AG04450 (cell line): ENCODE results near the gene KCNH3. TPM values are rescaled to one million over a fixed set of nuclear protein-coding genes. Genes with fewer than 3 reads are reported as not detected.

Experiments used
- CTCF ChIA-PET: fragments of 300-600, 350-600 bp; formaldehyde crosslinking; extraction: SDS; loops from one replicate; lab custom pipeline; 2022; ENCODE audit warnings: antibody characterized with exemption, inconsistent platforms; lab: Charles Lee
- POLR2A ChIA-PET: fragments of 350-600 bp; formaldehyde crosslinking; extraction: SDS; loops from one replicate; lab custom pipeline; 2021; ENCODE audit warnings: antibody characterized with exemption, inconsistent platforms; lab: Yijun Ruan, JAX
- DNase-seq: peaks from one replicate; pipeline ENCODE4 v3.0.0-alpha.2; 2011; ENCODE audit warnings: low read depth, low spot score
- H3K27ac ChIP-seq: one replicate; pipeline ENCODE4 v1.5.1; 2012; ENCODE audit warnings: low read depth, low read length, control low read depth
- H3K27me3 ChIP-seq: one replicate; pipeline ENCODE4 v1.6.0; 2012; ENCODE audit warnings: low read length; ENCODE audit not compliant: control insufficient read depth, insufficient read depth
- H3K4me3 ChIP-seq: 2 replicates; pipeline ENCODE4 v1.5.1; 2011; ENCODE audit warnings: mild to moderate bottlenecking, low read depth, low read length, control low read depth
- H3K9me3 ChIP-seq: 2 replicates; pipeline ENCODE4 v1.5.1; 2012; ENCODE audit warnings: low read length; ENCODE audit not compliant: control insufficient read depth, insufficient read depth
- CTCF ChIP-seq: IDR thresholded peaks from 2 replicates; pipeline ENCODE4 v1.5.1; 2011; ENCODE audit warnings: low read depth, low read length, control low read depth, inconsistent platforms
- polyA plus RNA-seq: library from polyadenylated mRNA; depleted of rRNA; stranded (reverse); fragments of >200 nt; gene quantifications from 2 replicates; pipeline ENCODE4 v1.2.3, GENCODE V29; 2011

KCNH3 gene
- polyA plus RNA-seq, 1 experiment: 0.01 TPM

- TF ChIP-seq CTCF: no peak
- Histone ChIP-seq H3K27me3 (peaks cover 5% of the 10 kb centered on the region), H3K4me3 (no peak overlapping the region), H3K9me3 (no peaks in the 10 kb centered on the region; the same call in 1 of the 2 replicates), H3K27ac (no peak overlapping the region)
- no peak for DNase-seq
- ChIA-PET POLR2A (interaction anchor here (1.7 kb wide), 1 partner anchor 10 kb away, joined by 7 read pairs; no protein-coding TSS in a partner anchor), CTCF (interaction anchor here (1.5 to 2.5 kb wide), 2 partner anchors 23 to 199 kb away, joined by 5 to 10 read pairs; no protein-coding TSS in a partner anchor)
These were observed 18.5 kb downstream of the KCNH3 start for GRCh38 chr12:49557187-49557916.

DNA sequence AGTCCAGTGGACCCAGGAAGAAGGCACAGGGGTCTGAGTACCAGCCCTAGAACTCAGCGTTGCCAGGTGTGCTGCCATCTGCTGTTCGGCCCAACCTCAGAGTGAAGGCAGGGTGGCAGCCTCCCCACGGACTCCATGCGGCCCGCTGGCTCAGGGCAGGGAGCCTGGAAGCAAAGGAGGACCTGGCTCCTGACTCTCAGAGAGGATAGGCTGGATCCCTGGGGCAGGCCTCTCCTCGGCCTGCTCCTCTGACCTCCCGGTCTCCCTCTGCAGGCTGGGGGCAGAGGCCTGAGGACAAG, 19.0 kb downstream of the KCNH3 start:
- Histone ChIP-seq H3K9me3 (no peaks in the 10 kb centered on the region; the same call in 1 of the 2 replicates), H3K27ac (no peak overlapping the region), H3K27me3 (peaks cover 3% of the 10 kb centered on the region), H3K4me3 (no peak overlapping the region)
- ChIA-PET CTCF (interaction anchor here (0.6 to 2.5 kb wide), 3 partner anchors 23 to 1719 kb away, joined by 3 to 13 read pairs (median 10); no protein-coding TSS in a partner anchor), POLR2A (no interaction called here)
- 0 out of 2 replicates have a peak, but pooled peaks have one; percentile 8 for TF ChIP-seq CTCF
- no peak for DNase-seq

DNA sequence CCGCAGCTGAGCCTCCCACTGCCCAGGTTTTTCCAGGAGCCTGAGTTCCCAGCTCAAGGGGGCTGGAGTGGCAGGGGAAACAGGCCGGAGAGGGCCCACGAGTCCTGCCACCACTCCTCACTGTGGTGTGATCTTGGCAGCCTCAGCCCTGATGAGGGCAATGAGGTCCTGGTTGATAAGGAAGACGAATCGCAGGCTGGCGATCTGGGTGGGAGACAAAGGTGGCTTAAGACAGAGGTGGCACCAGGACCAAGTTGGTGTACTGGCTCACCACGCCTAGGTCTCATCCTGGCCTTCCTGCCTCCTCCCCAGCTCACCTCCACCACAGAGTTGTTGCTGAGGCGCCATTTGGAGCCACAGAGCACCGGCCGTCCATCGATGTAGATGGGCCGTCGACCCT, 19.7 kb downstream of the KCNH3 start:
- CTCF ChIA-PET: interaction anchor here (0.6 to 2.5 kb wide), 3 partner anchors 22 to 1718 kb away, joined by 3 to 13 read pairs (median 10); no protein-coding TSS in a partner anchor
- H3K27ac ChIP-seq: no peak overlapping the region
- no peak overlapping the region for H3K4me3 ChIP-seq
- POLR2A ChIA-PET: no interaction called here
- peaks cover 2% of the 10 kb centered on the region for H3K27me3 ChIP-seq
- TF ChIP-seq CTCF: no peak
- H3K9me3 ChIP-seq: no peaks in the 10 kb centered on the region; the same call in 1 of the 2 replicates
- no peak for DNase-seq

GRCh38 chr12:49559011-49559675, 20.3 kb downstream of the KCNH3 start:
- CTCF ChIA-PET: interaction anchor here (1.7 to 2.5 kb wide), 2 partner anchors 21 to 200 kb away, joined by 5 to 10 read pairs; no protein-coding TSS in a partner anchor
- POLR2A ChIA-PET: no interaction called here
- no peak for DNase-seq
- Histone ChIP-seq H3K4me3 (no peak overlapping the region), H3K27me3 (no peaks in the 10 kb centered on the region), H3K9me3 (no peaks in the 10 kb centered on the region; the same call in 1 of the 2 replicates), H3K27ac (no peak overlapping the region)
- TF ChIP-seq CTCF: no peak
